CD4-positive, alpha-beta T cell (primary cell): ENCODE data around the gene PGAP2. TPM values are rescaled to one million over a fixed set of nuclear protein-coding genes. Genes with fewer than 3 reads are reported as not detected.

Experiments used
- ATAC-seq: fragments of 200-7000 bp; cut with Tn5 transposase; one replicate; pipeline ENCODE4 v1.10.0; 2022; ENCODE audit warnings: mild to moderate bottlenecking; ENCODE audit not compliant: poor library complexity
- CTCF ChIA-PET: fragments of 350-600 bp; sonication (Branson Sonifier 250); formaldehyde crosslinking; loops from one replicate; lab custom pipeline; 2021; ENCODE audit warnings: antibody characterized with exemption, inconsistent platforms; lab: Charles Lee
- POLR2A ChIA-PET: fragments of 350-600 bp; sonication (Branson Sonifier 250); formaldehyde crosslinking; loops from one replicate; lab custom pipeline; 2021; ENCODE audit warnings: antibody characterized with exemption, inconsistent platforms; lab: Charles Lee
- DNase-seq, 14 experiments: peaks; one replicate each; pipeline ENCODE4 v3.0.0-alpha.2; 2013 to 2020; ENCODE audit warnings: mixed read lengths in 2 of 14
- H3K27ac ChIP-seq, 2 donors: one replicate each; pipeline versions ENCODE4 v1.5.1 to v1.7.0; 2013; ENCODE audit warnings: low read length in 2 of 2, low read depth in 1 of 2, mild to moderate bottlenecking in 1 of 2
- H3K27me3 ChIP-seq, 2 experiments: 1 replicate in 1 of 2; 2 replicates in 1 of 2; pipeline versions ENCODE4 v1.6.1 to v1.7.0; 2013; ENCODE audit warnings: low read length in 2 of 2, control low read depth in 1 of 2, mild to moderate bottlenecking in 1 of 2, moderate library complexity in 1 of 2; ENCODE audit not compliant: insufficient read depth in 2 of 2, control insufficient read depth in 1 of 2
- H3K36me3 ChIP-seq: one replicate; pipeline ENCODE4 v1.6.1; 2013; ENCODE audit warnings: low read length, control low read depth; ENCODE audit not compliant: insufficient read depth
- H3K4me1 ChIP-seq: one replicate; pipeline ENCODE4 v1.6.1; 2013; ENCODE audit warnings: low read length, control low read depth; ENCODE audit not compliant: insufficient read depth
- H3K4me3 ChIP-seq: one replicate; pipeline ENCODE4 v1.5.1; 2013; ENCODE audit warnings: mild to moderate bottlenecking, low read length, moderate library complexity
- H3K9me3 ChIP-seq, 2 experiments: 1 replicate in 1 of 2; 2 replicates in 1 of 2; pipeline versions ENCODE4 v1.6.1 to v1.7.0; 2013; ENCODE audit warnings: low read length in 2 of 2, mild to moderate bottlenecking in 2 of 2, control low read depth in 1 of 2, moderate library complexity in 1 of 2; ENCODE audit not compliant: control insufficient read depth in 1 of 2, insufficient read depth in 1 of 2
- H3K27ac Mint-ChIP-seq: one replicate; pipeline ENCODE4 v1.8.0; 2020; ENCODE audit warnings: mixed read lengths
- H3K27me3 Mint-ChIP-seq: one replicate; pipeline ENCODE4 v1.8.0; 2021; ENCODE audit warnings: mixed read lengths
- H3K36me3 Mint-ChIP-seq: one replicate; pipeline ENCODE4 v1.8.0; 2021; ENCODE audit warnings: low read depth, mixed read lengths
- H3K4me1 Mint-ChIP-seq: one replicate; pipeline ENCODE4 v1.8.0; 2021; ENCODE audit warnings: low read depth, mixed read lengths
- H3K4me3 Mint-ChIP-seq: one replicate; pipeline ENCODE4 v1.8.0; 2020; ENCODE audit warnings: mild to moderate bottlenecking, mixed read lengths
- H3K9me3 Mint-ChIP-seq: one replicate; pipeline ENCODE4 v1.8.0; 2020; ENCODE audit warnings: mixed read lengths
- intact Hi-C, 2 experiments: fragments of 100-400 bp; cut with DNase I in 1 of 2; cut with micrococcal nuclease in 1 of 2; formaldehyde crosslinking; loops; one replicate each; pipeline versions ENCODE4 v1.15.1 to v1.9.0; 2023 to 2025; cut with DNase I, micrococcal nuclease
- total RNA-seq, 174 experiments: library from RNA in 2 of 174; stranded (reverse) in 2 of 174; gene quantifications; one replicate each; pipeline ENCODE4 v1.2.3 and lab custom pipeline; 2021 to 2026
- TF ChIP-seq, protein P1 (sequence below): fragments of 200-600 bp; IDR thresholded peaks from one replicate; pipeline ENCODE4 v1.8.0; 2022; ENCODE audit warnings: antibody characterized with exemption, mild to moderate bottlenecking

The PGAP2 gene
- total RNA-seq, 2 experiments from 2014 or later, result 20.9 to 23.6 TPM

DNA sequence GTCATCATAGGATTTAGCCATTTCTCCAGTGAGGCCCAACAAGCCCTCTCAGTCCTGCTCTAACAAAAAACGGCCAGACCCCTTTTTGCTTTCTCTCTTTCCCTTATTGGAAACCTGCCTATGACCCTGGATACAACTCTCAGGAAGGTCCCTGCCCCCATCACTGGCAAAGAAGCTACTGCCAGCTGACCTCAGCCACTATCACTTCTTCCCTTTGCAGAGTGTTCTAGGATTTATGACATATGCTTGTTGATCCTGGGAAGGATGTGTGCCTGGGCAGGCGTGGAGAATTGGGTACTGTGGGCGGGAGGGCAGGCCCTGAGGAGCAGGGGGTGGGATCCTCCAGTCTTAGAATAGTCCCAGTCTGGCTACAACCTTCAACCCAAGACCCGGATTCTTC is 7.5 kb downstream of the PGAP2 start:
- ChIA-PET POLR2A (interaction anchor here (1.3 to 2.0 kb wide), 2 partner anchors 18 to 38 kb away, joined by 3 to 7 read pairs; partner anchors contain the start of gene NUP98), CTCF (no interaction called here)
- DNase-seq (no peak), ATAC-seq (no peak)
- Mint-ChIP-seq H3K27ac (no peak overlapping the region), H3K4me1 (no peaks in the 10 kb centered on the region), H3K9me3 (no peaks in the 10 kb centered on the region), H3K36me3 (no peaks in the 10 kb centered on the region), H3K27me3 (no peaks in the 10 kb centered on the region), H3K4me3 (no peak overlapping the region)
- Histone ChIP-seq H3K9me3 (no peaks in the 10 kb centered on the region), H3K27ac (no peak overlapping the region), H3K4me3 (no peak overlapping the region), H3K4me1 (peaks cover 4% of the 10 kb centered on the region), H3K27me3 (no peaks in the 10 kb centered on the region), H3K36me3 (no peaks in the 10 kb centered on the region)
- TF ChIP-seq, protein P1, sequence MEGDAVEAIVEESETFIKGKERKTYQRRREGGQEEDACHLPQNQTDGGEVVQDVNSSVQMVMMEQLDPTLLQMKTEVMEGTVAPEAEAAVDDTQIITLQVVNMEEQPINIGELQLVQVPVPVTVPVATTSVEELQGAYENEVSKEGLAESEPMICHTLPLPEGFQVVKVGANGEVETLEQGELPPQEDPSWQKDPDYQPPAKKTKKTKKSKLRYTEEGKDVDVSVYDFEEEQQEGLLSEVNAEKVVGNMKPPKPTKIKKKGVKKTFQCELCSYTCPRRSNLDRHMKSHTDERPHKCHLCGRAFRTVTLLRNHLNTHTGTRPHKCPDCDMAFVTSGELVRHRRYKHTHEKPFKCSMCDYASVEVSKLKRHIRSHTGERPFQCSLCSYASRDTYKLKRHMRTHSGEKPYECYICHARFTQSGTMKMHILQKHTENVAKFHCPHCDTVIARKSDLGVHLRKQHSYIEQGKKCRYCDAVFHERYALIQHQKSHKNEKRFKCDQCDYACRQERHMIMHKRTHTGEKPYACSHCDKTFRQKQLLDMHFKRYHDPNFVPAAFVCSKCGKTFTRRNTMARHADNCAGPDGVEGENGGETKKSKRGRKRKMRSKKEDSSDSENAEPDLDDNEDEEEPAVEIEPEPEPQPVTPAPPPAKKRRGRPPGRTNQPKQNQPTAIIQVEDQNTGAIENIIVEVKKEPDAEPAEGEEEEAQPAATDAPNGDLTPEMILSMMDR, result no peak
- intact Hi-C loops, result no loop called here

DNA sequence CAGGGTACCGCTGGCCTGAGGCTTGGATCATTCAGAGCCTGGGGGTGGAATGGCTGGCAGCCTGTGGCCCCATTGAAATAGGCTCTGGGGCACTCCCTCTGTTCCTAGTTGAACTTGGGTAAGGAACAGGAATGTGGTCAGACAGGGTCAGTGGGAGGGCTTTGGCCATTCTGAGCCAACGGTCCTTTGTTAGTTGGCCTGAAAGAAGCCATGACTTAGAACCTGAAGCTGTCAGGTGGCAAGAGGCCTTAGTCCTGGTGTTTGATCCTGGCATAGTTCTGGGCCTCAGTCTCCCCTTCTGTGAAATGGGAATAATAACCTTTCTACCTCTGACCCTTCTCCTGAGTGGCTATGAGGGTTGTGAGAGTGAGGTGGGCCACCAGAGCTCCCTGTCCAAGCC is 8.3 kb downstream of the PGAP2 start:
- no peak for DNase-seq
- POLR2A ChIA-PET, result interaction anchor here (1.0 to 1.3 kb wide), 2 partner anchors 18 to 19 kb away, joined by 3 read pairs; partner anchors contain the start of gene NUP98

DNA sequence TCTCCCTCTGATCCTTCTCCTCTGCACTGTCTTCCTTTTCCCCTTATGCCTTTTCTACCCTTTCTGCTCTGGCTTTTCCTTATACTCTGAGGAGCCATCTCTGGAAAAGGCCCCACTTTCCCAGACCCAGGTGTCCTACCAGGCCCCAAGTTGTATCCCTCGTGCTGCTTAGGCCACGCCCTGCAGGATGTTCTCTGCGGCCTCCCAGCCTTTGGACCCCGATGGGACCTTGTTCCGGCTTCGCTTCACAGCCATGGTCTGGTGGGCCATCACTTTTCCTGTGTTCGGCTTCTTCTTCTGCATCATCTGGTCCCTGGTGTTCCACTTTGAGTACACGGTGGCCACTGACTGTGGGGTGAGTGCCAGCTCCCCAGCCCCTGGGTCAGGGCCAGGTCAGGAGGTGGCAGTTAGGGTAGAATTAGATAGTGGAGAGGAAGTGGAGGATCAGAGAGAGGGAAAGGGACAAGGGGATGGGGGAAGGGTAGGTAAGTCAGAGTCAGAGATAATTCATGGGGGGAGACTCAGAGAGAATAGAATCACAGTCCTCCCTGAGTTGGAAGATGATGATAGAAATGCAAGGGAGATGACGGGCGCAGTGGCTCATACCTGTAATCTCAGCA is 8.9 kb downstream of the PGAP2 start:
- no peaks in the 10 kb centered on the region for H3K9me3 ChIP-seq
- H3K27me3 ChIP-seq, result no peaks in the 10 kb centered on the region
- Mint-ChIP-seq H3K4me1 (no peaks in the 10 kb centered on the region), H3K4me3 (no peak overlapping the region), H3K27ac (no peak overlapping the region), H3K36me3 (no peaks in the 10 kb centered on the region), H3K27me3 (no peaks in the 10 kb centered on the region), H3K9me3 (no peaks in the 10 kb centered on the region)
- POLR2A ChIA-PET, result interaction anchor here (1.0 to 1.5 kb wide), 2 partner anchors 17 to 38 kb away, joined by 3 to 5 read pairs; partner anchors contain the start of gene STIM1
- ATAC-seq (no peak), DNase-seq (no peak)
- H3K36me3 ChIP-seq, result no peaks in the 10 kb centered on the region
- peaks cover 4% of the 10 kb centered on the region for H3K4me1 ChIP-seq
- H3K4me3 ChIP-seq, result no peak overlapping the region
- H3K27ac ChIP-seq, result no peak overlapping the region
- CTCF ChIA-PET, result no interaction called here
- intact Hi-C loops, result no loop called here
- TF ChIP-seq, protein P1, result no peak

More for the DNA sequence above, 8.3 kb downstream of the PGAP2 start:
- Histone ChIP-seq H3K4me3 (no peak overlapping the region), H3K36me3 (no peaks in the 10 kb centered on the region), H3K27me3 (no peaks in the 10 kb centered on the region), H3K9me3 (no peaks in the 10 kb centered on the region), H3K4me1 (peaks cover 4% of the 10 kb centered on the region), H3K27ac (no peak overlapping the region)
- CTCF ChIA-PET, result no interaction called here
- no peaks in the 10 kb centered on the region for H3K36me3 Mint-ChIP-seq
- no peak overlapping the region for H3K4me3 Mint-ChIP-seq
- intact Hi-C loops, result no loop called here
- H3K9me3 Mint-ChIP-seq, result no peaks in the 10 kb centered on the region
- H3K27me3 Mint-ChIP-seq, result no peaks in the 10 kb centered on the region
- no peaks in the 10 kb centered on the region for H3K4me1 Mint-ChIP-seq
- H3K27ac Mint-ChIP-seq, result no peak overlapping the region
- ATAC-seq, result no peak
- TF ChIP-seq, protein P1, result no peak
